Measurements from ENCODE around the gene SPAG5.

SPAG5 gene

DNA sequence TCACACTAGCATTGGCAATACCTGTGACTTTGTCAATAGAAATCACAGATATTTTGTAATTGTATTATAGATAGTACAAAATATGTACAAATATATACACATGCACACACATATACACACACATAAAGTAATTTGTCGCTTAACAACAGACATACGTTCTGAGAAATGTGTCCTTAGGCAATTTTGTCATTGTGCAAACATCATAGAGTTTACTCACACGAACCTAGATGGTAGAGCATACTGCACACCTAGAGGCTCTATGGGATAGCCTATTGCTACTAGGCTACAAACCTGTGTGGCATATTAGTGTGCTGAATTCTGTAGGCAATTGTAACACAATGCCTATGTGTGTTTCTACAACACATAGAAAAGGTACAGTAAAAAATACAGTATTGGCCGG lies 57.4 kb downstream of the SPAG5 start:
- no peak for DNase-seq (ENCODE audit: low read depth)

DNA sequence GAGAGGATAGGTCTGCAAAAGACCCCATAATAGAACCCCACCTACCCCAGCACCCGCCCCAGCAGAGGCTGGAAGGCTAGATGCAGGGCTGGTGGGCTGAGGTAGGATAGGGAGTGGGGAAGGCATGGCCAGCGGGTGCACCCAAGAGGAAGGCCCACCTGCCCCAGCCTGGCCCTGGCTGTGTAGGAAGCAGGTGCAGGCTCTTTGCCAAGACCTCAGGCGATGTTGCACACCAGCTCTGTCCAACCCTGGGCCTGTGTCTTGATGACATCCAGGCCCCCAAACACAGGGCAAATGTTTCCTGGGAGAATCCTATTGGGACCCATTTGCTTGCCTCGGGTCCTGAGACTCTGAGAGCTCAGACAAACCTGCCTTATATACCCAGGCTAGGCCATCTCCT lies 58.6 kb downstream of the SPAG5 start:
- DNase-seq (ENCODE audit: low read depth), result no peak

DNA sequence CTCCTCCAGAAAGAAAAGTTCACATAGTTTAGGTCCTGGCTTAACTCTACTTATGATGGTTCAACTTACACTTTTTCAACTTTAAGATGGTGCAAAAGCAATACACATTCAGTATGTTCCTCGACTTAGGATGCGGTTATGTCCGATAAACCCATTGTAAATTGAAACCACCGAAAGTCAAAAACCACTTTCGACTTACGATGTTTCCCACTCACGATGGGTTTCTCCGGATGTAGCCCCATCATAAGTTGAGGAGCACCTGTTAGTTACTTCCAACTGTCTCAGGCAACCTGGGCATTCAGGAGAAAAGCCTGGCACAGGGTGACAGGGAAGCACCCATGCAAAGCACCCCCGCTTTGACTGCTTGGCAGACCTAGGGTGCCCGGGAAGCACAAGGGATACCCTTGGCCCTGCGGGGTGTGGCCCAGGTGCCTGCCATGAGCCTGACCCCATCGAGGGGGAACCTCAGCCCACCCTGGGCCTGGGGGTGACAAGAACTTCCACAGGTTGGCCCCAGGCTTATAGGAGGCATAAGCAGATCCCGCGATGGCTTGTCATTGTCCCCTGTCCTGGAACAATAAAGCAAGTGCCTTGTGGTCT lies 60.4 kb downstream of the SPAG5 start:
- no peak for DNase-seq (ENCODE audit: low read depth)

DNA sequence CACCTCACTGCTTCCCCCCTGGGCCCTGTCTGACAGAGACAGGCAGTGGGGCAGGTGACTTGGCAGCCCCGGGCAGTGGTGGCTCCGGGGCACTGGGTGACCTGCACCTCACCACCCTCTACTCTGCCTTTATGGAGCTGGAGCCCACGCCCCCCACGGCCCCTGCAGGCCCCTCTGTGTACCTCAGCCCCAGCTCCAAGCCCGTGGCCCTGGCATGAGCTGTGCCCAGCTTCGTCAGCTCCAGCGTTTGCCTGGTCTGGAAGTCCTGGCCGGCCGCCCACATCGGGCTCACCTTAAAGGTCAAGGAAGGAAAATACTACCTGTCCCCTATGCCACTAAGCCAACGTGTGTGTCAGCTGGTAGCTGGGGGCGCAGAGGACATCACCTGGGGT lies 61.6 kb downstream of the SPAG5 start:
- DNase-seq (ENCODE audit: low read depth), result no peak

DNA sequence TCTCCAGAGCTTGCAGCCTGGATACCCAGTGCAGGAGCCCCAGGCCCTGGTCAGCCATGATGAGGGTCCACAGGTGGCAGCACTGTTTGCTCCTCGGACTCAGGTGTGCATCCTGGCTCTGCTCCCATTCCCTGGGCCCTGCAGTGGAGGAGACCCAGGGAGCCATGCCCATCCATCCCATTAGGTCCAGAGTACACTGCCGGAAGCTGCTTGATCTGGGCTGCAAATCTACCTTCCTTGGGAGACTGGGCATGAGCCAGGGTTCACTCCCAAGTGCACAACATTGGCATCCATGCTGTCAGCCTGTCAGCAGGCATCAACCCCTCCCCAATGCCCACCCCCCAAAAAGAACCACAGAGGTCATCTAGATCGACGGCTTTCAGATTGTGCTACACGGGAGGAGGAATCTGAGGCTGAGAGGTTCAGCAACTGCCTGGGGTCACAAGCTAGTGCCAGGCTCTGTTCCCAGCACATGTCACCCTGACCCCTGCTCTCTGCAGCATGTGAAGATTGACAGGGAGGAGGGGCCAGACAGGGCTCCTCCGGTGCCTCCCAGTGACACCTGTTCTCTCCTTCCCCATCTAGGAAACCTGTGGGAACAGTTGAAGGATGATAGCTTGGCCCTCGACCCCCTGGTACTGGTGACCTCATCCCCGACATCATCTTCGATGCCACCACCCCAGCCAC lies 62.1 kb downstream of the SPAG5 start:
- no peak for DNase-seq (ENCODE audit: low read depth)

DNA sequence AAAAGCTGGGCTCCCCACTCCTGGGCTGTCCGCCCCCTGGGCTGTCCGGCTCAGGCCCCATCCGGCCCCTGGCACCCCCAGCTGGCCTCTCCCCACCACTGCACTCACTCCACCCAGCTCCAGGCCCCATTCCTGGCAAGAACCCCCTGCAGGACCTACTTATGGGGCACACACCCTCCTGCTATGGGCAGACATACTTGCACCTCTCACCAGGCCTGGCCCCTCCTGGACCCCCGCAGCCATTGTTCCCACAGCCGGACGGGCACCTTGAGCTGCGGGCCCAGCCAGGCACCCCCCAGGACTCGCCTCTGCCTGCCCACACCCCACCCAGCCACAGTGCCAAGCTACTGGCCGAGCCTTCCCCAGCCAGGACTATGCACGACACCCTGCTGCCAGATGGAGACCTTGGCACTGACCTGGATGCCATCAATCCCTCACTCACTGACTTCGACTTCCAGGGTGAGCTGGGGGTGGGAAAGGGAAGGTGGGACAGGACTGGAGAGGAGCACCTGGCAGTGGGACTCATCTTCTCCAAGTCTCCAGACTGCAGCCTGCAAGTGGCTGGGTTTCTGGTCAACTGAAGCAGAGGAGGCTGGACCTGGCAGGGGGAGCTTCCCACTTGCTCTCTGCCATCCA lies 64.0 kb downstream of the SPAG5 start:
- no peak for DNase-seq (ENCODE audit: low read depth)

DNA sequence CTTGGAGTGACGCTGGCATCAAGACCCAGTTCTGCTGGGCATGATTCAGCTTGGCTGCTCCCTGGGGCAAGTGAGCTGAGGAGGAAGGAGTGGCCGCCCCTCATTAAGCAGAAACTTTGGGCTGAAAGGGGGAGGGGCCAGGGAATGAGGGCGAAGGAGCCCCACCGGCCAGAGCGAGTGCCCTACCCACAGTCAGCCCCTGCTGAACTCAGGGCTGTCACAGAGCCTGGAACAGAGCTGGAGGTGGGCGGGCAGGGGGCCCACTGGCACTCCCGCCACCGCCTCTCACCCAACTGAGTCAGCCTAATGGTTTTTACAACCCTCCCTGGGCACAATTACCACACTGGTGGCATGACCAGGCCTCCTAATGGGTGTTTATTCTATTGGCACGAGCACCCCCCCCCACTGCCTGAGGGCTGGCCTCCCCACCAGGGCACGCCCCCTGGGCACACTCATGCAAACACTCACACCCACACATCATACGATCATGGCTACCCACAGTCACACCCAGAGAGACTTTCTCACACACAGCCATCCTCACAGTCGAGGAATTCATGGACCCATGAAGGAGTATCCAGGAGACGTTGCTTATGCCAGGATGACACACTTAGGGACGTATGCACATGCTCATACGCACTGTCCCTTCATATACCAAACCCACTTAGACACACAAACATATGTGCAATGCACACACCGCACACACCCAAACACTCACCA lies 65.6 kb downstream of the SPAG5 start:
- DNase-seq (ENCODE audit: low read depth), result no peak

DNA sequence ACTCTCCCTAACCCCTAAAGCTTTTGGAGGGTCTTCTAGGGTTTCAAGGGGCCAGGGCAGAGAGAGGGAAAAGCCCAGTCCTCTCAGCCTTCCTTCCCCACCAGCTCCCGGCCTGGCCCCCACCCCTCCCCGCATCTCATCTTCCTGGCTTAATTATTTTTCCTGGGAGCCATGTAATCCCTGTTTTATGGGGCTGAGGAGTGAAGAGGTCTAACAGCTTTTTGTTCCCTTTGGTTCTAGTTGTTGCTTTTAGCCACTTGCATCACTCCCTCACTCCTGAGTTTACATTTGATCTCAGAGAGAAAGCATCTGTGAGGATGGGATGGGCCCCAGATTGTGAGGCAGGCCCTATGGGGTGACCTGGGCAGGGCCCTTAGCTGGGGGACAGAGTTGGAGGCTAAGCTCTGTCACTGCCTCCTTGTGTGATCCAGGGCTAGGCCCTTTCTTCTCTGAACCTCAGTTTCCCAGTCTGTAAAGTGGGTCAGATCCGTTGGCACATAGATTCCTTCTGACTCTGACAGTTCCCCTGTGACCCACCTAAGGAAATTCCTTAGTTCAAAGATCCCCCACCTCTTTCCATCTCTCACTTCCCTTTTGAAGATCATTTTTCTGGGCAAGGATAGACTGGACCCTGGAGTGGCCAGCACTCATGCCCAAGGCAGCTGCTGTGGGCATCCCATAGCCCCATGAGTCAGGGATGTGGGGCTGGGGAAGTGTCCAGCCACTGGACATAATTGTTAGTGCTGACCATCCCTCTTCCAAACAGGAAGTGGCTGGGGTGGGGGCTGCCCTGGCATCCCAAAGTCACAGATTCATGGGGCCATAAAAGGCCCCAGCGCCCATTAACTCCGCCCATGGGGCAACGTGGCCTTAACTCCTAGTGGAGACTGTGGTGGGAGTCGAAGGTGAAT lies 66.5 kb downstream of the SPAG5 start:
- DNase-seq (ENCODE audit: low read depth), result no peak

DNA sequence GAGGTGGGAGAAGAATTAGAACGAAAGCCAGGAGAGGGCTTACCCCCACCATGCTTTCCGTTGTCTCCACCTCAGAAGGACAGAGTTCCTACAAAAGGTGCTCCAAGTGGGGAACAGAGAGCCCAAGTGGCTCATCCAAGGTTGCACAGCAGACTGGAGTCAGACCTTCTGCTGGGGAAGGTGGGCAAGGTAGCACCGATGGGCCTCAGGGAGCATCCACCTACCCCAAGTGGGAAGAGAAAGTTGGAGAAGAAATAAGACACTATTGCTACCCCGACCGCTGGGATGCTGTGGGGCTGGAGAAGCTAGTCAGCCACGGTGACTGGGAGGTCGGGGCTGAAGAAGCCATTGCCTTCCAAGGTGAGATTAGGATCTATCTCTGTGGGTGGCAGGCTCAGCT lies 67.9 kb downstream of the SPAG5 start:
- DNase-seq (ENCODE audit: low read depth), result no peak

DNA sequence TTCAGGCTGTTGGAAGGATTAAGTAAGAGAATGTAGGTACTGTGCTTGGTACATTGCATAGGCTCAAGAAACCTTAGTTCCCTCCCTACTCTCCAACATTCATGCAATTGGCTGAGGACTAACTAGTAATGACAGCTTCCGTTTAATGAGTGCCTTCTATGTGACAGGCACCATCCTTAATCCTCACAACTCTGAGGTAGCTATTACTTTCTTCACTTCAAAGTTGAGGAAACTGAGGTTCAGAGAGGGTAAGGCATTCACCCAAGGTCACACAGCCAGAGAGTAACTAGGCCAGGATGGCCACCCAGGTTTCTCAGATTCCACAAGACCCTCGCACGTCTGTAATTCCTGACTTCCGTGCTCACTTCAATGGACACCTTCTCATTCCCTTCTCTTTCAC lies 68.6 kb downstream of the SPAG5 start:
- DNase-seq (ENCODE audit: low read depth), result no peak

DNA sequence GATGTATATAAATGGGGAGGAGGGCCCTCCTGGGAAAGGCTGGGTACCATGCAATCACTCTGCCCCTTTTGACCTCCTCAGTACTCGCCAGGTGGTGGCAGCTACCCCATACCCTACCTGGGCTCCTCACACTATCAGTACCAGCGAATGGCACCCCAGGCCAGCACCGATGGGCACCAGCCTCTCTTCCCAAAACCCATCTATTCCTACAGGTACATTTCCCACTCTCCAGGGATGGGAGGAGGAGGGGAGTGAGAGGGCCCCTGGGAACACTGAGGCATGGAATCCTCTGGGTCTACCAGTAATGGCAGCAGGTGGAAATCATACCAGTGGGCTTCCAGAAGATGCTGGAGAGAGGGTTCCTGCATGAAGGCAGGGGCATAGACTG lies 69.8 kb downstream of the SPAG5 start:
- no peak for DNase-seq (ENCODE audit: low read depth)

DNA sequence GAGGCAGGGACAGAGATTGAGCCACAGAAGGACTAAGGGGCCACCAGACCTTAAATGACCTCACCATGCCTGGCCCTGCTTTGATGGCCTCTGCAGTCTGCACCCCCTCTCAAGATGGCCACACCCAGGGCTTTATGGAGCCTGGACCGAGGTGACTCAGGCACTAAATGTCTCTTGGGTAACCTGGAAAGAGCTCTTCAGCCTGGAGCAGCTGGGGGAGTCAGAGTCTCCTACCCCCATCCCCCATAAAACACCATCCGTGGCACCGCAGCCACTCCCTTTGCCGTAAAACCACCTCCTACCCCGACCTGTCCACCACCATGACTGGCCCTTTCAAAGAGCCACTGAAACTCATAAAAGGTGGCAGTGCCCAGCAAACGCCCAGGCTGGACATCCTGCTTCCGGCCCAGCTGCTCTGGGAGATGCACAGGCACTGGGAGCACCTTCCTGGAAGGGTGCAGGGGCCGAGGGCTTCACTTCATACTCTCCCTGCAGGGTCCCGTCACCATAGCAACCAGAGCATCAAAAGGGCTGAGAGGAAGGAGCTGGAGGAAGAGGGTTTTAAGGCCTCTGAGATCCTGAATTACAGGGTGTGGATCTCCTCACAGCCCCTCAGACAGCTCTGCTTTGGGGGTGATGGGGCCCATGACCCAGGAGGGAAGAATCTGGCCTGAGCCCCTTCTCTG lies 70.4 kb downstream of the SPAG5 start:
- no peak for DNase-seq (ENCODE audit: low read depth)

DNA sequence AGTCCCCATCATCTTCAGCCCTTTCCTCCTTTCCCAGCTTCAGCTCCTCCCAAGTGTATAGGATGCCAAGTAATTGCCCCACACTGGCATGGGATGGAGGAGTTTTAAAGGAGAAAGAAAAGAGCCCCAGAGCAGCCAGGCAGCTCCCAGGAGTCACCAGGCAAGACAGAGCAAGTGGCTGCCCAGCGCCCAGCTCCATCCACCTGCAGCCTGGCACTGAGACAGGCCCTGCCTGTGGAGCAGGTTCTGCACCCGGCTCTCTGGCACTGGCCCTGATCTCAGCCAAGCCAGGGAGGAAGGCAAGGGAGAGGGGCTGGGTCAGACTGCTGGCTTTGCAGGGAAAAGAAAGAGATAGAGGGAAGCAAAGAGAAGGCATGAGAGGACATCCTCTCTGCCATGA lies 71.0 kb downstream of the SPAG5 start:
- no peak for DNase-seq (ENCODE audit: low read depth)
